ENCODE measurements around the gene SLC2A4RG. TPM values are rescaled to one million over a fixed set of nuclear protein-coding genes. Genes with fewer than 3 reads are reported as not detected.

SLC2A4RG gene
- total RNA-seq, 1 experiment from 2014 or later = 121 TPM

- BruUV-seq (replicated peaks) = no TSS peak
- intact Hi-C loops (cut with micrococcal nuclease) = no loop called here
- CTCF ChIA-PET = interaction anchor here (1.0 to 1.6 kb wide), 3 partner anchors 32 to 241 kb away, joined by 3 to 4 read pairs (median 4); partner anchors contain the start of genes ARFRP1, PRPF6 and ZGPAT
- no peak overlapping the region for H2AFZ ChIP-seq (ENCODE audit: low read depth, low read length, poor library complexity, severe bottlenecking)
- no peak for TF ChIP-seq YY1 (IDR thresholded peaks at IDR 0.05; ENCODE audit: extremely low read depth, insufficient replicate concordance, low read depth, low read length)
- TF ChIP-seq SIN3A (IDR thresholded peaks at IDR 0.05; ENCODE audit: low read depth) = no peak
- no peak for TF ChIP-seq SRF (IDR thresholded peaks at IDR 0.05; ENCODE audit: low read depth)
- no peak for TF ChIP-seq EZH2 (IDR thresholded peaks at IDR 0.05)
- no peak for TF ChIP-seq FOSL1 (IDR thresholded peaks at IDR 0.05; ENCODE audit: low read depth)
- TF ChIP-seq EZH2phosphoT487 (IDR thresholded peaks at IDR 0.05; ENCODE audit: borderline replicate concordance) = no peak
- ATAC-seq = peak; percentile 21
- DNase-seq (ENCODE audit: low read depth, low spot score) = no peak
- H3K9ac ChIP-seq (ENCODE audit: low read length) = peak overlapping the region; percentile 89
- no peaks in the 10 kb centered on the region for H3K9me2 ChIP-seq (ENCODE audit: insufficient read depth)
- no peaks in the 10 kb centered on the region for H3K9me3 ChIP-seq (ENCODE audit: control insufficient read depth in 1 of 2, insufficient read depth in 1 of 2, low read depth in 1 of 2, low read length in 2 of 2)
- peaks cover 3 to 23% of the 10 kb centered on the region in 2 experiments; a peak in 2 of 4 replicates for H3K36me3 ChIP-seq (ENCODE audit: control insufficient read depth in 1 of 2, insufficient read depth in 2 of 2, low read length in 2 of 2)
- H3K27ac ChIP-seq (ENCODE audit: low read depth, low read length) = peak overlapping the region; percentile 96
- peaks cover 18% of the 10 kb centered on the region for H3K79me2 ChIP-seq (ENCODE audit: insufficient read depth, low read length)
- POLR2A ChIA-PET = interaction anchor here (1.6 to 1.7 kb wide), 2 partner anchors 32 to 125 kb away, joined by 6 to 12 read pairs; partner anchors contain the start of genes ARFRP1, TPD52L2 and ZGPAT
- H3K4me1 ChIP-seq (ENCODE audit: control insufficient read depth in 1 of 2, insufficient read depth in 2 of 2, low read length in 2 of 2) = peaks cover 20 to 50% of the 10 kb centered on the region in 2 experiments; a peak in 3 of 4 replicates
- peak overlapping the region; percentile 78 for H3K4me2 ChIP-seq (ENCODE audit: low read length)
- RAD21 ChIA-PET (ENCODE audit: low non-redundant PET in 1 of 2, low total read pairs in 2 of 2, uncharacterized antibody in 2 of 2, unreplicated experiment in 2 of 2) = no interaction called here
- H3K4me3 ChIP-seq (replicated peaks in 1 of 2; ENCODE audit: low read depth in 1 of 2, low read length in 2 of 2) = peak overlapping the region; percentile 76 to 85
- H4K20me1 ChIP-seq (ENCODE audit: insufficient read depth) = no peaks in the 10 kb centered on the region
- H3K27me3 ChIP-seq (ENCODE audit: insufficient read depth, low read length) = no peaks in the 10 kb centered on the region
These were observed 572 bp downstream of the SLC2A4RG start for GRCh38 chr20:63740070-63740626.

DNA sequence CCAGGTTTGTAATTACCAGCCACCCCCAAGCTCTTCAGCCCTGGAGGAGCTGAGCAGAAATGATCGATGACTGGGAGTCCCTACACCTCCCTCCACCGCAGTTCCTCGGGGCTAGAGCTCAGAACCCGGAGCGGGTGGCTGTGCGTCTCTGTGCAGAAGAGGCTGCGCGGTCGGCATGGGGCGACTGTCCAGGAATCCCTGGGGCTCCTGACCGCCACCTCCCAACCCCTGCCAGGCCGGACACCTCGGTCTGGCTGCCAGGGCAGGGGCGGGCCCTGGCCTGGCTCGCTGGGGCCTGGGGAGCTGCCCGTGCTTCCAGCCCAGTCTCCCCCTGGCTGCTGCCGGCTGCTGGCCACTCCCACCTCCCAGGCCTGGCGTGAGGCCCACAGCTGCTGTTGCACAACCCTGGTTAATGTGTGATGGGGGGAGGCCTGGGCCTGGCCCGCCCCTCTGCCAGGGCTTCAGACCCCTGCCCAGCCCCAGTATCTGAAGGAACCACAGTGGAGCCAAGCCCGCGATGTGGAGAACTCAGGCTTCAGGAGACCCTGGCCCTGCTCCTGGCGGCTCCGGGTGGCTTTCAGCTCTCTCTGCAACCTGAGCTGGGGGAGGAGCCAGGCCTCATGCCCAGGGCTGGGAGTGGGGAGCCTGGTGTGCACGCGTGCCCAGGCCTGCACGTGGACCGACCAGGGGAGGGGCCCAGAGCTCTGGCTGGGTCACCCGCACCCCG lies 1.2 kb downstream of the SLC2A4RG start:
- no peaks in the 10 kb centered on the region for H3K27me3 ChIP-seq (ENCODE audit: insufficient read depth, low read length)
- H3K4me2 ChIP-seq (ENCODE audit: low read length) = peak overlapping the region; percentile 78
- peak; percentile 52 for ATAC-seq
- BruUV-seq (replicated peaks) = no TSS peak
- peaks cover 20 to 45% of the 10 kb centered on the region in 2 experiments; a peak in 3 of 4 replicates for H3K4me1 ChIP-seq (ENCODE audit: control insufficient read depth in 1 of 2, insufficient read depth in 2 of 2, low read length in 2 of 2)
- H3K36me3 ChIP-seq (ENCODE audit: control insufficient read depth in 1 of 2, insufficient read depth in 2 of 2, low read length in 2 of 2) = peaks cover 3 to 23% of the 10 kb centered on the region in 2 experiments; a peak in 2 of 4 replicates
- H2AFZ ChIP-seq (ENCODE audit: low read depth, low read length, poor library complexity, severe bottlenecking) = no peak overlapping the region
- H3K4me3 ChIP-seq (replicated peaks in 1 of 2; ENCODE audit: low read depth in 1 of 2, low read length in 2 of 2) = peak overlapping the region; percentile 76 to 85
- peak; percentile 48 for DNase-seq (ENCODE audit: low read depth, low spot score)
- H3K9me3 ChIP-seq (ENCODE audit: control insufficient read depth in 1 of 2, insufficient read depth in 1 of 2, low read depth in 1 of 2, low read length in 2 of 2) = no peaks in the 10 kb centered on the region
- ChIA-PET RAD21 (ENCODE audit: low non-redundant PET in 1 of 2, low total read pairs in 2 of 2, uncharacterized antibody in 2 of 2, unreplicated experiment in 2 of 2) (no interaction called here), CTCF (interaction anchor here (1.0 to 1.6 kb wide), 4 partner anchors 33 to 240 kb away, joined by 3 to 5 read pairs (median 4); partner anchors contain the start of genes ARFRP1, PRPF6, TPD52L2 and ZGPAT), POLR2A (interaction anchor here (1.6 to 1.7 kb wide), 2 partner anchors 33 to 125 kb away, joined by 6 to 12 read pairs; partner anchors contain the start of genes ARFRP1, TPD52L2 and ZGPAT)
- intact Hi-C loops (cut with micrococcal nuclease) = no loop called here
- peak overlapping the region; percentile 96 for H3K27ac ChIP-seq (ENCODE audit: low read depth, low read length)
- H4K20me1 ChIP-seq (ENCODE audit: insufficient read depth) = no peaks in the 10 kb centered on the region
- H3K9me2 ChIP-seq (ENCODE audit: insufficient read depth) = no peaks in the 10 kb centered on the region
- peak overlapping the region; percentile 89 for H3K9ac ChIP-seq (ENCODE audit: low read length)
- H3K79me2 ChIP-seq (ENCODE audit: insufficient read depth, low read length) = peaks cover 18% of the 10 kb centered on the region
- no peak; the same call in 1 of the 2 replicates for TF ChIP-seq SP1 (IDR thresholded peaks at IDR 0.05; ENCODE audit: low read depth)
- no peak for TF ChIP-seq ELF1 (IDR thresholded peaks at IDR 0.05; ENCODE audit: borderline replicate concordance, low read depth)
- no peak for TF ChIP-seq EGR1 (IDR thresholded peaks at IDR 0.05; ENCODE audit: low read depth)
- TF ChIP-seq EZH2 (IDR thresholded peaks at IDR 0.05) = no peak
- TF ChIP-seq CBX3 (IDR thresholded peaks at IDR 0.05; ENCODE audit: low read depth) = no peak
- TF ChIP-seq JUND (IDR thresholded peaks at IDR 0.05) = no peak
- no peak for TF ChIP-seq FOSL1 (IDR thresholded peaks at IDR 0.05; ENCODE audit: low read depth)
- peak; percentile 7 for TF ChIP-seq TCF7L2 (IDR thresholded peaks at IDR 0.05; ENCODE audit: borderline replicate concordance, extremely low read depth, insufficient read depth, insufficient read length)
- TF ChIP-seq ZBTB33 (IDR thresholded peaks at IDR 0.05; ENCODE audit: extremely low read depth, insufficient replicate concordance, low read length) = no peak
- no peak for TF ChIP-seq YY1 (IDR thresholded peaks at IDR 0.05; ENCODE audit: extremely low read depth, insufficient replicate concordance, low read depth, low read length)
- no peak for TF ChIP-seq POLR2AphosphoS5 (IDR thresholded peaks at IDR 0.05; ENCODE audit: low read depth, low read length)
- TF ChIP-seq EZH2phosphoT487 (IDR thresholded peaks at IDR 0.05; ENCODE audit: borderline replicate concordance) = no peak
- peak; percentile 93 for TF ChIP-seq MAX (IDR thresholded peaks at IDR 0.05)

All from HCT116 (cell line).